Dendritic cell treated with granulocyte-macrophage colony-stimulating factor and Interleukin-4, amounts not matched to agents 40 ng/mL and 50 ng/mL, for 4 days (primary cell): ENCODE results near the gene FBXO2.
A peak's percentile ranks its signal among the peaks of the same experiment; 100 is the strongest.

ENCODE experiments used
- H3K27ac Mint-ChIP-seq: one replicate; pipeline ENCODE4 v1.8.0; 2022; ENCODE audit warnings: mild to moderate bottlenecking, mixed read lengths
- H3K27me3 Mint-ChIP-seq: one replicate; pipeline ENCODE4 v1.8.0; 2022; ENCODE audit warnings: mild to moderate bottlenecking, mixed read lengths
- H3K36me3 Mint-ChIP-seq: one replicate; pipeline ENCODE4 v1.8.0; 2022; ENCODE audit warnings: low read depth, mixed read lengths
- H3K4me1 Mint-ChIP-seq: one replicate; pipeline ENCODE4 v1.8.0; 2022; ENCODE audit warnings: low read depth, mixed read lengths
- H3K4me3 Mint-ChIP-seq: one replicate; pipeline ENCODE4 v1.8.0; 2022; ENCODE audit warnings: mild to moderate bottlenecking, moderate library complexity, mixed read lengths
- H3K9me3 Mint-ChIP-seq: one replicate; pipeline ENCODE4 v1.8.0; 2022; ENCODE audit warnings: mixed read lengths
- intact Hi-C: fragments of 100-400 bp; cut with micrococcal nuclease; formaldehyde crosslinking; loops from one replicate; pipeline ENCODE4 v1.15.0; 2022

Gene FBXO2

DNA sequence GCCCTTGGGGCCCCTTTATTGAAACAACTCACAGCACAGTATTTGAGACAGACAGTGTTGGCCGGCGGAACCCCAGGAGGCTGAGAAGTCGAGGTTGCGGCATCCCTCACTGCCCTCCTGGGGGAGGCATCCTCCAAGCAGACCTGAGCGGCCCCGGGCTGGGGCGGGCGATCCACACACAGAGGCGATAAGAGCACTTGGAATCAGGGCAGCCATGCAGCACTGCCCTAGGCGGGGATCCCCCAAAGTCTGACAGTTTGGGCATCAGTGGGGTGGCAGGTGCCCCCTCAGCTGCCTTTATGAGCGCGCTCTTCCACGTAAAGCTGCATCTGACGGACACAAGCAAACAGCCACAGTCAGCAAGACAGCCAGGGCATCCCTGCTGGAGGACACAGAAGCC lies 20.3 kb upstream of the FBXO2 start:
- H3K27ac Mint-ChIP-seq: no peak overlapping the region
- H3K36me3 Mint-ChIP-seq: peaks cover 88% of the 10 kb centered on the region
- no peak overlapping the region for H3K4me3 Mint-ChIP-seq
- H3K9me3 Mint-ChIP-seq: no peaks in the 10 kb centered on the region
- no peaks in the 10 kb centered on the region for H3K27me3 Mint-ChIP-seq
- H3K4me1 Mint-ChIP-seq: peaks cover 53% of the 10 kb centered on the region
- intact Hi-C loops: no loop called here

DNA sequence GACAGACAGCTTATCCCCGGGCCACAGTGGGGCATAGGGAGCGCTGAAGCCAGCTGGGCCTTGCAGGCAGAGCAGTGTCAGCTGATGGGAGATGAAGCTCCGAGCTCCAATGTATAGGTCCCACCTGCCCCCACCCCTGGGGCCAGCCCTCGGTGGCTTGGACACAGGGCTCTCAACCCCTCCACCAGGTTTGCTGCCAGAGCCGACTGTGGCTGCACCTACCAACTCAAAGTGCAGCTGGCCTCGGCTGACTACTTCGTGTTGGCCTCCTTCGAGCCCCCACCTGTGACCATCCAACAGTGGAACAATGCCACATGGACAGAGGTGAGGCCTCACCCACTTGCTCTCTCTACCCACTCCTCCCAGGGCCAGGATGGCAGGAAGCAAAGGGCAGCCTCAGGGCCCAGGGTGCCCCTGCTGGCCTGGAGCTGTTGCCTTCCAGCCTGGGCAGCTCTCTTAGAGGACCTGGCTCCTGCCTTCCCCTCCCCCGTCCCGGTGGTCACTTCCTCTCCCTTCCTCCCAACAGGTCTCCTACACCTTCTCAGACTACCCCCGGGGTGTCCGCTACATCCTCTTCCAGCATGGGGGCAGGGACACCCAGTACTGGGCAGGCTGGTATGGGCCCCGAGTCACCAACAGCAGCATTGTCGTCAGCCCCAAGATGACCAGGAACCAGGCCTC lies 19.0 kb upstream of the FBXO2 start:
- H3K27ac Mint-ChIP-seq: peak overlapping the region; percentile 17
- no peaks in the 10 kb centered on the region for H3K27me3 Mint-ChIP-seq
- H3K36me3 Mint-ChIP-seq: peaks cover 93% of the 10 kb centered on the region
- H3K9me3 Mint-ChIP-seq: no peaks in the 10 kb centered on the region
- intact Hi-C loops: no loop called here
- H3K4me3 Mint-ChIP-seq: no peak overlapping the region
- peaks cover 54% of the 10 kb centered on the region for H3K4me1 Mint-ChIP-seq

DNA sequence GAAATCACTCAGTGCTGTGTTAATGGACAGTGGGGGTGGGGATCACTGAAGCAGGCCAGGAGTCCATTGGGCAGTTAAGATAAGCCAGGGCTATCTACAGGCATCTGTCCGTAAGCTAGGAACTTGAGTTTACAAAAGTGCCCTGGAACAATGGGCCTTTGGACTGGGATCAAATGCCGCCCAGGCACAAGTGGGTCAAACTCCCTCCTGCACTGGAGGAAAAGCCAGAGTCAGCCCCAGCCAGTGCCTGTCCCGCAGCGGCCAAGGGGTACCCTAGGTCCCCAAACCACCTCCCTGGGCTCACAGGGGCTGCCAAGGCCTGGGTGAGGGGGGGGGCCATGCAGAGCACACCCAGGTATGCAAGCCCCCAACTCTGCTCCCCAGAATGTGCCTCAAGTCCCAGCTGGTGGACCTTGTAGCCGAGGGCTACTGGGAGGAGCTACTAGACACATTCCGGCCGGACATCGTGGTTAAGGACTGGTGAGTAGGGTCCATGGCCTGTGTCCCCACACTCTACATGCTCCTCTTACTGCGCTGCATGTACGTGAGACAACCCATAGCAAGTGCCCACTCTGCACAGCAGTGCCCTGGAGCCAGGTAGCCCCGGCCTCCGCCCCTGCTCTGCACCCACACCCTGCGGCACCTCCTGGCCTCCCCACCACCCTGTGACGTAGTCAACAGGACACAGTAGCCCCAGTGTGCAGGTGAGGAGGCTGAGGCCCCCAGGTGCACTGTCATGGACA lies 17.5 kb upstream of the FBXO2 start:
- Mint-ChIP-seq H3K4me3 (no peak overlapping the region), H3K27me3 (no peaks in the 10 kb centered on the region), H3K4me1 (peaks cover 55% of the 10 kb centered on the region), H3K27ac (peak overlapping the region; percentile 93), H3K9me3 (no peaks in the 10 kb centered on the region), H3K36me3 (peaks cover 90% of the 10 kb centered on the region)
- intact Hi-C loops: no loop called here

DNA sequence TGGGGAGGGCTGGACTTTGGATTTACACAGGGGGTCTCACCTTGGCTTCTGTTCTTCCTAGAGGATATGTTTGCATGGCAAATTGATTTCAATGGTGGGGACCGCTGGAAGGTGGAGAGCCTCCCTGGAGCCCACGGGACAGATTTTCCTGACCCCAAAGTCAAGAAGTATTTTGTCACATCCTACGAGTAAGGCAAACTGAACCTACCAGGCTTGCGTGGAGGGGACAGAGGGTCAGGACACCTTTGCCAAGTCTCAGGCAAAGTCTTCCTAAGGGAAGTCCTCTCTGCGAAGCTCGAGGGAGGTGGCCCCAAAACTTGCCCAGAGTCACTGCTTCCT lies 16.9 kb upstream of the FBXO2 start:
- H3K36me3 Mint-ChIP-seq: peaks cover 88% of the 10 kb centered on the region
- no peaks in the 10 kb centered on the region for H3K27me3 Mint-ChIP-seq
- H3K27ac Mint-ChIP-seq: peak overlapping the region; percentile 93
- H3K4me1 Mint-ChIP-seq: peaks cover 55% of the 10 kb centered on the region
- H3K9me3 Mint-ChIP-seq: no peaks in the 10 kb centered on the region
- no peak overlapping the region for H3K4me3 Mint-ChIP-seq
- intact Hi-C loops: no loop called here

DNA sequence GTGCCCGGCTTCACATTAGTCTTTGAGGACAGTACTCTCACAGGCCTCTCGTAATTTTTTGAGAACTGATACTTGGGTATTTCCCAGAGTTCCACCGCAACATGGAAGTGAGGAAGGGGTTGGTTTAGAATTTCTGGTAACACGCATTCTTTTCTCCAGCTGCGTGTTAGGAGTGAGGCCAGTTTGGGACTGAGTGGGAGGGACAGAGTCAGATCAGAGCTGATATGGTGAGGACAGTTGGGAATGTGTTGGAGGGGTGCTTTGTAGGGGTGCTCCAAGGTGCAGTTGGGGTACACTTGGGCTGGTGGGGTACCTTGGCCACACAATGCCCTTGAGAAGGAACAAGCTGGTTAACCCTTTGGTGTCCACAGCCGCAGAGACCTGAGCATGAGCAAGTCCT lies 16.5 kb upstream of the FBXO2 start:
- Mint-ChIP-seq H3K4me1 (peaks cover 52% of the 10 kb centered on the region), H3K36me3 (peaks cover 83% of the 10 kb centered on the region), H3K27me3 (no peaks in the 10 kb centered on the region), H3K4me3 (peak overlapping the region; percentile 39), H3K9me3 (no peaks in the 10 kb centered on the region), H3K27ac (peak overlapping the region; percentile 93)
- intact Hi-C loops: no loop called here

DNA sequence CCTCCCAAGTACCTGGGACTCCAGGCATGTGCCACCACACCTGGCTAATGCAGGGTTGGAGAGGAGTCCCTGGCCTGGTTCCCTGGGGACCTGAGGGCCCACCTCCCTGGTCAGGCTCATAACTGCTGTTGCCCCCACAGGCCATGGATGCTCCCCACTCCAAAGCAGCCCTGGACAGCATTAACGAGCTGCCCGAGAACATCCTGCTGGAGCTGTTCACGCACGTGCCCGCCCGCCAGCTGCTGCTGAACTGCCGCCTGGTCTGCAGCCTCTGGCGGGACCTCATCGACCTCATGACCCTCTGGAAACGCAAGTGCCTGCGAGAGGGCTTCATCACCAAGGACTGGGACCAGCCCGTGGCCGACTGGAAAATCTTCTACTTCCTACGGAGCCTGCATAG lies 14.3 kb upstream of the FBXO2 start:
- Mint-ChIP-seq H3K4me3 (no peak overlapping the region), H3K27ac (peak overlapping the region; percentile 75), H3K27me3 (no peaks in the 10 kb centered on the region), H3K4me1 (peaks cover 43% of the 10 kb centered on the region), H3K9me3 (no peaks in the 10 kb centered on the region), H3K36me3 (peaks cover 61% of the 10 kb centered on the region)
- intact Hi-C loops: no loop called here

DNA sequence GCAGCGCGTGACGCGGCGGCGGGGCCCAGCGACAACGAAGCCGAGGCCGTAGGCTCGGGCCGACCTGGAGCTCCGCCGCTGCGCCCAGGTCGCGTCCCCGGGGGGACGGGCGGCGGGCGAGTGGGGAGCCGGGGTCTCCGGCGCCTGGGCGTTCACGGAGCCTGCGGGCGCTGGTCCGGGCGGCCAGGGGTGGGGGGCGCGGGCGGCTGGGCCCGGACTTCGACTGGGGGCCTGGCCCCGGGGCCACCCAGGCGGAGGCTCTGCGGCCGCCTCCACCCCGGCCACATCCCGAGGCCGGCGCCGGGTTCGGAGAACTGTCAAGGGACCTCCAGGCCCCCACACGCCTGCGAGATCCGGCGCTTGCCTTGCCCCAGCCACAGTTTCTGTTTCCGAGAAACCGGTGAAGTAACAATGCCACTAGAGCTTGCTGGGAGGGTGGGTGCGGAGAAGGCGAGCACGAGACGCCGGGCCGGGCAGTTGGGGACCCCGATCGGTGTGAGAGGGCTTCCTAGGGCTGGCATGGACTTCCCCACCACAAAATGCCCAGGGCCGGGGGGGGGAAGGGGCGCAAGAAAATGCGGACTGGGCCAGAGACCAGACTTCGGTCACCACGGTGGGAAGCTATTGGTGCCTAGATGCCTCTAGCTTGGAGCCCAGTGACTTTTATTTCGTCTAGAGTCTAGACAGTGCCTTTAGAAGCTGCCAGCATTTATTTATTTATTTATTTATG lies 10.3 kb upstream of the FBXO2 start:
- peaks cover 28% of the 10 kb centered on the region for H3K4me1 Mint-ChIP-seq
- peak overlapping the region; percentile 84 for H3K4me3 Mint-ChIP-seq
- intact Hi-C loops: no loop called here
- no peaks in the 10 kb centered on the region for H3K9me3 Mint-ChIP-seq
- peak overlapping the region; percentile 85 for H3K27ac Mint-ChIP-seq
- H3K36me3 Mint-ChIP-seq: peaks cover 39% of the 10 kb centered on the region
- H3K27me3 Mint-ChIP-seq: no peaks in the 10 kb centered on the region

DNA sequence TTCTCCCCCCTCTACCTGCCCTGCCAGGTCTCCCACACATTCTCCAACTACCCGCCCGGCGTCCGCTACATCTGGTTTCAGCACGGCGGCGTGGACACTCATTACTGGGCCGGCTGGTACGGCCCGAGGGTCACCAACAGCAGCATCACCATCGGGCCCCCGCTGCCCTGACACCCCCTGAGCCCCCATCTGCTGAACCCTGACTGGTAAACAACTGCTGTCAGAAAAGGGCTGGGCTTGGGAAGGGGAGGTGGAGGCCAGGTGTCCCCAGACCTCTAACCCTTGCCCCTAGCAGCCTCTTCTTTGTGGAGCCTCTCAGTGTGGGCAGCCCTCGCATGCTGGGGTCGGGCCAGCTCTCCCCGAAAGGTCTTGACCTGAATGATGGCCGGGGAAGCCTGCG lies 6.9 kb upstream of the FBXO2 start:
- Mint-ChIP-seq H3K27ac (no peak overlapping the region), H3K36me3 (peaks cover 33% of the 10 kb centered on the region), H3K27me3 (peaks cover under 1% of the 10 kb centered on the region), H3K4me1 (peaks cover 10% of the 10 kb centered on the region), H3K9me3 (no peaks in the 10 kb centered on the region), H3K4me3 (no peak overlapping the region)
- intact Hi-C loops: no loop called here

DNA sequence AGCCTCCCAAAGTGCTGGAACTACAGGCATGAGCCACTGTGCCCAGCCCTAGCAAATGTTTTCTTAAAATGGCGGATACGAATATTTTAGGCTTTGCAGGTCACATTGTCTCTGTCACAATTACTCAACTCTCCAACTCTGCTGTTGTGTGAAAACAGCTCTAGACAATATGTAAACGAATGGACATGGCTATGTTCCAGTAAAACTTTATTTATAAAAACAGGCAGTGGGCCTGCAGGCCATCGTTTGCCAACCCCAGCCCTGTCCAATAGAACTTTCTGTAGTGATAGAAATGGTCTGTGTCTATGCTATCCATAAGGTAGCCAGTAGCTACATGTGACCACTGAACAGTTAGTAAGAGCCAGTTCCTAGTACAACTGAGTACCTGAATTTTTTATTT lies 5.5 kb upstream of the FBXO2 start:
- H3K27ac Mint-ChIP-seq: no peak overlapping the region
- no peaks in the 10 kb centered on the region for H3K9me3 Mint-ChIP-seq
- peaks cover 33% of the 10 kb centered on the region for H3K36me3 Mint-ChIP-seq
- intact Hi-C loops: no loop called here
- peaks cover 10% of the 10 kb centered on the region for H3K27me3 Mint-ChIP-seq
- no peak overlapping the region for H3K4me3 Mint-ChIP-seq
- H3K4me1 Mint-ChIP-seq: peaks cover 20% of the 10 kb centered on the region

DNA sequence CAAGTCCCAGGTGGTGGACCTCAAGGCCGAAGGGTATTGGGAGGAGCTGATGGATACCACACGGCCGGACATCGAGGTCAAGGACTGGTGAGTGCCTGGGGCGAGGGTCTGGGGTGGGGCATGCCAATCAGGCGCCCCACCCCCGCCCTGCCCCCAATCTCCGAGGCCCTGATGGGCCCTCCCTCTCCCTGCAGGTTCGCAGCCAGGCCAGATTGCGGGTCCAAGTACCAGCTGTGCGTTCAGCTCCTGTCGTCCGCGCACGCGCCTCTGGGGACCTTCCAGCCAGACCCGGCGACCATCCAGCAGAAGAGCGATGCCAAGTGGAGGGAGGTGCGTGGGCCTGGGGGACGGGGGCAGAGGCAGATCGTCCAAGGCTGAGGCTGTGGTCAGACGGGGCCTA lies 4.3 kb upstream of the FBXO2 start:
- H3K27ac Mint-ChIP-seq: no peak overlapping the region
- H3K9me3 Mint-ChIP-seq: no peaks in the 10 kb centered on the region
- no peak overlapping the region for H3K4me3 Mint-ChIP-seq
- intact Hi-C loops: no loop called here
- H3K4me1 Mint-ChIP-seq: peaks cover 19% of the 10 kb centered on the region
- peaks cover 19% of the 10 kb centered on the region for H3K27me3 Mint-ChIP-seq
- H3K36me3 Mint-ChIP-seq: peaks cover 33% of the 10 kb centered on the region

DNA sequence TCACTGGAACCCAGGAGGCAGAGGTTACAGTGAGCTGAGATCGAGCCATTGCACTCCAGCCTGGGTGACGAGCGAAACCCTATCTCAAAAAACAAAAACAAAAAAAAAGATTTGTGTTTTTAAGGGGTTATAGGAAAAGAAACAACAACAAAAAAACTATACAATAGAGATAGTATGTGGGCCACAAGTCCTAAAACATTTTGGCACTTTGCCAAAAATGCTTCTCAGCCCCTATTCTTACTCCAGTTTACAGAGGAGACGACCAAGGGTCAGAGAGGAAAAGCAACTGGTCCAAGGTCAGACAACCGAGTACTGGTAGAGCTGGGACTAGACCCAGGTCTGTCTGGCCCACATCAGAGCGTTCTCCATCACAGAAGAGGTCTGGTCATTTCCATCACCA lies 3.4 kb upstream of the FBXO2 start:
- intact Hi-C loops: no loop called here
- Mint-ChIP-seq H3K4me3 (no peak overlapping the region), H3K27me3 (peaks cover 27% of the 10 kb centered on the region), H3K9me3 (no peaks in the 10 kb centered on the region), H3K27ac (no peak overlapping the region), H3K4me1 (peaks cover 10% of the 10 kb centered on the region), H3K36me3 (peaks cover 33% of the 10 kb centered on the region)

DNA sequence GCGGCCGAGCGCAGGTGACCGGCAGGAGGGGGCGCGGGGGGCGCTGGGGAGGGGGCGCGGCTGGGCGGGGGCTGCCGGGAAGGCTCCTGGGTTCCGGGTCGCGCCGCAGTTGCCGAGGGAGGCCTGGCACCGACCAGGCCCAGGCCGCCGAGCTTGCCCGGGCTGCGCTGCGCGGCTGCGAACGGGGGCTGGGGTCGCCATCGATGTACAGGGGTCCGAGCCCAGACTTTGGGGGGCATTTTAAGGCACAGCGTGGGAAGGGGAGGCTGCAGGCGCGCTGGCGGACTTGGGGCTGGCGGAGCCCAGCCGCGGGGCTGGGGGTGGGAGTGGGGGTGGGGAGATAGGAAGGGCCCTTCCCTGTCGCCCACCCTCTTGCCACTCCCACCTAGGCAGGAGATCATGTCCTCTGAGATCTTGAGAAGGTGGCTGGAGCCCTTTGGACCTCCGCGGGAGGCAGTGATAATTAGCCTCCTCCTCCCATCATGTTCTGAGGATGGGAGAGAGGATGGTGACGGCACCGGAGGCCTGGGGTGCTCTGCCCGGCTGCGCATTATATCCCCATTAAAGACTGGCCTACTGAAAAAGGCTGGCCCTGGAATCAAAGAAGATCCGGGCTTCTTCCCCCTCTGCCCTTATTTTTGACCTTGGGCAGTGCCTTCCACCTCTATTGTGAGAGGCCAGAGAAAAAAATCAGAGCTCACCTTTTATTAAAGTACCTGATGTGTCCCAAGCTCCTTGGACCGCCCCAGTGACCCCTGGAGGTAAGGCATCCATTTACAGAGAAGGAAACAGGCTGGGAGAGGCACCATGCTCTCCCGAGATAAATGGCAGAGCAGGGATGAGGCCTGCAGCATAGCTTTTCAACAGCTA lies 945 bp upstream of the FBXO2 start:
- peak overlapping the region; percentile 59 for H3K27ac Mint-ChIP-seq
- no peaks in the 10 kb centered on the region for H3K9me3 Mint-ChIP-seq
- H3K27me3 Mint-ChIP-seq: peaks cover 52% of the 10 kb centered on the region
- H3K4me3 Mint-ChIP-seq: peak overlapping the region; percentile 77
- peaks cover 20% of the 10 kb centered on the region for H3K36me3 Mint-ChIP-seq
- H3K4me1 Mint-ChIP-seq: peaks cover 21% of the 10 kb centered on the region
- intact Hi-C loops: no loop called here

DNA sequence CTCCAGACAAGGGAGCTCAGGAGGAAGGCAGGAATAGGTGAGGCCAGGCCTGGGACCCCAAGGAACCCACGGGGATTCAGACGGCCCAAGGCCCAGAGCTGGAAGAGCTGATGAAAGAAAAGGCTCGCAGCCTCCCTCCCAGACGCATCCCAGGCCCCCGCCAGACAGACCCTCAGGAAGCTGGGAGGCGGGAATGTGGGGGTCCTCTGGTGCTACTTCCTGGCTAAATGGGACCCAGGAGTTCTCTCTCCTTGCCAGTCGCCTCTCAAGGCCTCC lies 430 bp downstream of the FBXO2 start:
- Mint-ChIP-seq H3K27me3 (peaks cover 62% of the 10 kb centered on the region), H3K27ac (no peak overlapping the region), H3K4me3 (peak overlapping the region; percentile 9), H3K36me3 (peaks cover 16% of the 10 kb centered on the region), H3K9me3 (no peaks in the 10 kb centered on the region), H3K4me1 (peaks cover 28% of the 10 kb centered on the region)
- intact Hi-C loops: no loop called here
